BJ (cell line): ENCODE results near the gene PCP4. TPM values are rescaled to one million over a fixed set of nuclear protein-coding genes. Genes with fewer than 3 reads are reported as not detected.

ENCODE experiments used
- CTCF ChIA-PET: fragments of 350-600 bp; formaldehyde crosslinking; extraction: SDS; loops from one replicate; lab custom pipeline; 2021; ENCODE audit warnings: antibody characterized with exemption, inconsistent platforms; lab: Yijun Ruan, JAX
- POLR2A ChIA-PET: fragments of 300-600 bp; sonication (Branson Sonifier 250); formaldehyde crosslinking; extraction: SDS; loops from one replicate; lab custom pipeline; 2021; ENCODE audit warnings: antibody characterized with exemption; lab: Charles Lee
- DNase-seq: peaks from one replicate; pipeline ENCODE4 v3.0.0-alpha.2; 2011; ENCODE audit warnings: low read depth
- H3K27me3 ChIP-seq: 2 replicates; pipeline ENCODE4 v1.6.0; 2011; ENCODE audit warnings: low read length; ENCODE audit not compliant: control insufficient read depth, insufficient read depth
- H3K36me3 ChIP-seq: 2 replicates; pipeline ENCODE4 v1.5.1; 2011; ENCODE audit warnings: low read length; ENCODE audit not compliant: control insufficient read depth, insufficient read depth
- H3K4me3 ChIP-seq: 2 replicates; pipeline ENCODE4 v1.5.1; 2011; ENCODE audit warnings: low read depth, mild to moderate bottlenecking, control low read depth, low read length
- CTCF ChIP-seq: IDR thresholded peaks from 2 replicates; pipeline ENCODE4 v1.5.1; 2011; ENCODE audit warnings: low read depth, mild to moderate bottlenecking, control low read depth, inconsistent platforms, low read length, moderate library complexity; ENCODE audit not compliant: insufficient read depth
- polyA plus RNA-seq: library from polyadenylated mRNA; depleted of rRNA; stranded (reverse); fragments of >200 nt; gene quantifications from 2 replicates; pipeline ENCODE4 v1.2.3, GENCODE V29; 2011

Gene PCP4
- polyA plus RNA-seq, 1 experiment, result not detected

GRCh38 chr21:39951183-39952101 is 84.2 kb downstream of the PCP4 start:
- no peak for DNase-seq
- no peak for TF ChIP-seq CTCF
- ChIA-PET POLR2A (no interaction called here), CTCF (no interaction called here)
- no peak overlapping the region for H3K4me3 ChIP-seq
- no peaks in the 10 kb centered on the region for H3K36me3 ChIP-seq
- no peaks in the 10 kb centered on the region for H3K27me3 ChIP-seq

GRCh38 chr21:39952265-39952664 is 85.0 kb downstream of the PCP4 start:
- H3K4me3 ChIP-seq, result no peak overlapping the region
- TF ChIP-seq CTCF, result no peak
- no peak for DNase-seq
- H3K36me3 ChIP-seq, result no peaks in the 10 kb centered on the region
- H3K27me3 ChIP-seq, result no peaks in the 10 kb centered on the region
- ChIA-PET POLR2A (no interaction called here), CTCF (no interaction called here)

- H3K4me3 ChIP-seq, result no peak overlapping the region
- no peaks in the 10 kb centered on the region for H3K27me3 ChIP-seq
- CTCF ChIA-PET, result interaction anchor here (0.9 kb wide), 1 partner anchor 11 kb away, joined by 3 read pairs; no protein-coding TSS in a partner anchor
- no peak for DNase-seq
- POLR2A ChIA-PET, result no interaction called here
- no peaks in the 10 kb centered on the region for H3K36me3 ChIP-seq
- TF ChIP-seq CTCF, result no peak
These were observed 87.3 kb downstream of the PCP4 start for GRCh38 chr21:39954570-39954969.

GRCh38 chr21:39955326-39955725 is 88.1 kb downstream of the PCP4 start:
- POLR2A ChIA-PET, result no interaction called here
- Histone ChIP-seq H3K36me3 (no peaks in the 10 kb centered on the region), H3K4me3 (no peak overlapping the region), H3K27me3 (no peaks in the 10 kb centered on the region)
- DNase-seq, result no peak
- TF ChIP-seq CTCF, result no peak
- CTCF ChIA-PET, result interaction anchor here (0.8 kb wide), 1 partner anchor 23 kb away, joined by 3 read pairs; no protein-coding TSS in a partner anchor

GRCh38 chr21:39956586-39956985 is 89.3 kb downstream of the PCP4 start:
- DNase-seq, result no peak
- Histone ChIP-seq H3K27me3 (no peaks in the 10 kb centered on the region), H3K36me3 (no peaks in the 10 kb centered on the region), H3K4me3 (no peak overlapping the region)
- CTCF ChIA-PET, result no interaction called here
- TF ChIP-seq CTCF, result no peak
- POLR2A ChIA-PET, result no interaction called here
